Activated CD8-positive, alpha-beta memory T cell treated with anti-CD3 and anti-CD28 coated beads for 4 hours (primary cell): ENCODE measurements around the gene E2F4.
A peak's percentile ranks its signal among the peaks of the same experiment; 100 is the strongest.

Experiments used
- DNase-seq, 2 donors: peaks; one replicate each; pipeline ENCODE4 v3.0.0-alpha.2; 2020; ENCODE audit warnings: low read depth in 2 of 2

Gene E2F4

GRCh38 chr16:67191995-67192681 is at the start of gene E2F4:
E2F4 (plus strand) TSS chr16:67192155; CDS start chr16:67192228, 73 bp downstream.
- peak; percentile 73 to 76 for DNase-seq

GRCh38 chr16:67142342-67142741 is 49.6 kb upstream of the E2F4 start:
- no peak for DNase-seq

- DNase-seq: no peak
Observed at GRCh38 chr16:67144943-67145342, 47.0 kb upstream of the E2F4 start.

- DNase-seq: no peak
Observed at GRCh38 chr16:67145746-67146145, 46.2 kb upstream of the E2F4 start.

GRCh38 chr16:67146523-67147357 is 45.2 kb upstream of the E2F4 start:
- DNase-seq: no peak

GRCh38 chr16:67147437-67148140 is 44.4 kb upstream of the E2F4 start:
- DNase-seq: no peak

- no peak for DNase-seq
Observed at GRCh38 chr16:67148221-67148620, 43.7 kb upstream of the E2F4 start.

- DNase-seq: no peak
Observed at GRCh38 chr16:67148656-67149275, 43.2 kb upstream of the E2F4 start.

- DNase-seq: no peak
Observed at GRCh38 chr16:67149276-67150046, 42.5 kb upstream of the E2F4 start.

- DNase-seq: peak in 1 of 2 donors; percentile 45
Observed at GRCh38 chr16:67150047-67150832, 41.7 kb upstream of the E2F4 start.

GRCh38 chr16:67150833-67151396 is 41.0 kb upstream of the E2F4 start, which contains the start of gene B3GNT9:
B3GNT9 (minus strand) TSS chr16:67150998; CDS start chr16:67150485, 513 bp downstream.
- no peak for DNase-seq

GRCh38 chr16:67151431-67152097 is 40.4 kb upstream of the E2F4 start:
- DNase-seq: no peak

GRCh38 chr16:67154578-67155294 is 37.2 kb upstream of the E2F4 start:
- no peak for DNase-seq

GRCh38 chr16:67155295-67156142 is 36.4 kb upstream of the E2F4 start:
- peak; percentile 41 to 54 for DNase-seq

- no peak for DNase-seq
Observed at GRCh38 chr16:67156143-67156844, 35.7 kb upstream of the E2F4 start.

- DNase-seq: no peak
Observed at GRCh38 chr16:67157106-67157748, 34.7 kb upstream of the E2F4 start.
